CD1c-positive myeloid dendritic cell (primary cell): ENCODE data around the gene NUP93.
"Not testable (repeated sequence)": the region's sequence is repeated elsewhere in the genome, so short reads cannot be mapped to it uniquely, and the experiment has no call there.

Source experiments
- DNase-seq: peaks from one replicate; pipeline ENCODE4 v3.0.0-alpha.2; 2016; ENCODE audit errors: extremely low spot score

Gene NUP93

GRCh38 chr16:56709443-56710040 is 20.4 kb upstream of the NUP93 start:
- no peak for DNase-seq

- no peak for DNase-seq
Measured at GRCh38 chr16:56710181-56710737, 19.7 kb upstream of the NUP93 start.

- no peak for DNase-seq
Measured at GRCh38 chr16:56711862-56712261, 18.1 kb upstream of the NUP93 start.

GRCh38 chr16:56713794-56714193 is 16.1 kb upstream of the NUP93 start:
- no peak for DNase-seq

- no peak for DNase-seq
Measured at GRCh38 chr16:56715126-56715525, 14.8 kb upstream of the NUP93 start.

- DNase-seq: no peak
Measured at GRCh38 chr16:56716761-56717160, 13.2 kb upstream of the NUP93 start.

GRCh38 chr16:56717532-56717931 is 12.4 kb upstream of the NUP93 start:
- not testable (repeated sequence) for DNase-seq

GRCh38 chr16:56722200-56722842 is 7.6 kb upstream of the NUP93 start:
- no peak for DNase-seq

GRCh38 chr16:56724191-56724590 is 5.7 kb upstream of the NUP93 start:
- DNase-seq: no peak

GRCh38 chr16:56726283-56726682 is 3.6 kb upstream of the NUP93 start:
- no peak for DNase-seq

GRCh38 chr16:56726926-56727325 is 3.0 kb upstream of the NUP93 start:
- DNase-seq: no peak

- no peak for DNase-seq
Measured at GRCh38 chr16:56728027-56728426, 1.9 kb upstream of the NUP93 start.

- no peak for DNase-seq
Measured at GRCh38 chr16:56728980-56729734, 772 bp upstream of the NUP93 start.

- no peak for DNase-seq
Measured at GRCh38 chr16:56732366-56732765, 2.4 kb downstream of the NUP93 start.

GRCh38 chr16:56732832-56733231 is 2.9 kb downstream of the NUP93 start:
- peak; percentile 56 for DNase-seq

GRCh38 chr16:56734429-56734828 is 4.5 kb downstream of the NUP93 start:
- DNase-seq: no peak

GRCh38 chr16:56736476-56736875 is 6.5 kb downstream of the NUP93 start:
- DNase-seq: no peak

GRCh38 chr16:56737539-56737938 is 7.6 kb downstream of the NUP93 start:
- DNase-seq: no peak

- DNase-seq: no peak
Measured at GRCh38 chr16:56738221-56738620, 8.3 kb downstream of the NUP93 start.

GRCh38 chr16:56739378-56739777 is 9.4 kb downstream of the NUP93 start:
- DNase-seq: not testable (repeated sequence)

GRCh38 chr16:56741399-56741798 is 11.5 kb downstream of the NUP93 start:
- no peak for DNase-seq

GRCh38 chr16:56742030-56742984 is 12.4 kb downstream of the NUP93 start:
- DNase-seq: no peak
